ENCODE data around the gene MGAT2.
"Not testable (repeated sequence)": the region's sequence is repeated elsewhere in the genome, so short reads cannot be mapped to it uniquely, and the experiment has no call there.

Gene MGAT2

GRCh38 chr14:49653508-49653907, 32.9 kb downstream of the MGAT2 start:
- H3F3A ChIP-seq (ENCODE audit: control insufficient read depth, insufficient read depth), result peaks cover 9% of the 10 kb centered on the region
- H3K79me2 ChIP-seq (ENCODE audit: control insufficient read depth, low read length), result peaks cover 4% of the 10 kb centered on the region
- H3K27ac ChIP-seq (ENCODE audit: low read depth, low read length), result no peak overlapping the region
- no peaks in the 10 kb centered on the region for H4K20me1 ChIP-seq (ENCODE audit: control insufficient read depth, insufficient read depth, low read depth, low read length)
- no peaks in the 10 kb centered on the region for H3K9me3 ChIP-seq (ENCODE audit: control insufficient read depth, insufficient read depth, low read length)
- peaks cover 48% of the 10 kb centered on the region for H3K36me3 ChIP-seq (ENCODE audit: control insufficient read depth, low read length)
- no peak for TF ChIP-seq EZH2phosphoT487 (IDR thresholded peaks at IDR 0.05; ENCODE audit: borderline replicate concordance, low read length)
- no peak for TF ChIP-seq CTCF (IDR thresholded peaks at IDR 0.05; ENCODE audit: low read depth, low read length, poor library complexity, severe bottlenecking)
- no peaks in the 10 kb centered on the region for H3K9me2 ChIP-seq (replicated peaks; ENCODE audit: control insufficient read depth, low read length)
- no peaks in the 10 kb centered on the region for H3K27me3 ChIP-seq (ENCODE audit: control insufficient read depth, low read length)
- H3K4me1 ChIP-seq (ENCODE audit: control insufficient read depth, low read length), result no peaks in the 10 kb centered on the region
- H3K4me3 ChIP-seq (ENCODE audit: low read length), result no peak overlapping the region
- no peak overlapping the region for H3K4me2 ChIP-seq (ENCODE audit: low read length)

- Histone ChIP-seq H3K79me2 (ENCODE audit: control insufficient read depth, low read length) (peaks cover 3% of the 10 kb centered on the region), H3K9me2 (replicated peaks; ENCODE audit: control insufficient read depth, low read length) (no peaks in the 10 kb centered on the region), H3K27ac (ENCODE audit: low read depth, low read length) (no peak overlapping the region), H3K9me3 (ENCODE audit: control insufficient read depth, insufficient read depth, low read length) (no peaks in the 10 kb centered on the region), H3K4me3 (ENCODE audit: low read length) (no peak overlapping the region), H4K20me1 (ENCODE audit: control insufficient read depth, insufficient read depth, low read depth, low read length) (no peaks in the 10 kb centered on the region), H3K27me3 (ENCODE audit: control insufficient read depth, low read length) (no peaks in the 10 kb centered on the region), H3K4me1 (ENCODE audit: control insufficient read depth, low read length) (no peaks in the 10 kb centered on the region), H3K36me3 (ENCODE audit: control insufficient read depth, low read length) (peaks cover 49% of the 10 kb centered on the region), H3K4me2 (ENCODE audit: low read length) (no peak overlapping the region), H3F3A (ENCODE audit: control insufficient read depth, insufficient read depth) (peaks cover 8% of the 10 kb centered on the region)
- no peak for TF ChIP-seq EZH2phosphoT487 (IDR thresholded peaks at IDR 0.05; ENCODE audit: borderline replicate concordance, low read length)
- no peak for TF ChIP-seq CTCF (IDR thresholded peaks at IDR 0.05; ENCODE audit: low read depth, low read length, poor library complexity, severe bottlenecking)
Measured at GRCh38 chr14:49654511-49654910, 33.9 kb downstream of the MGAT2 start.

DNA sequence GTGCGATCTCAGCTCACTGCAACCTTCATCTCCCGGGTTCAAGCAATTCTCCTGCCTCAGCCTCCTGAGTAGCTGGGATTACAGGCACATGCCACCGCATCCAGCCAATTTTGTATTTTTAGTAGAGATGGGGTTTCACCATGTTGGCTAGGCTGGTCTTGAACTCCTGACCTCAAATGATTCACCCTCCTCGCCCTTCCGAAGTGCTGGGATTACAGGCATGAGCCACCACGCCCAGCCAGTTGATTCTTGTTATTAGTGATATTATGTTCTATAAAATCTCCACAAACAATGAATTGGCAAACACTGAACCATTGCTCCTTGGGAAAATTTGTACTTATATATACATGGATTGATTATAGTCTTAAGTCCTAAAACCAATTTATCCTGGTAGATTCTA, 36.9 kb downstream of the MGAT2 start:
- not testable (repeated sequence) for H3K4me2 ChIP-seq (ENCODE audit: low read length); H3K9me3 ChIP-seq (ENCODE audit: control insufficient read depth, insufficient read depth, low read length); H3K27ac ChIP-seq (ENCODE audit: low read depth, low read length); H3K4me3 ChIP-seq (ENCODE audit: low read length); H3K4me1 ChIP-seq (ENCODE audit: control insufficient read depth, low read length); H3F3A ChIP-seq (ENCODE audit: control insufficient read depth, insufficient read depth); H3K9me2 ChIP-seq (replicated peaks; ENCODE audit: control insufficient read depth, low read length); H4K20me1 ChIP-seq (ENCODE audit: control insufficient read depth, insufficient read depth, low read depth, low read length); H3K79me2 ChIP-seq (ENCODE audit: control insufficient read depth, low read length); H3K27me3 ChIP-seq (ENCODE audit: control insufficient read depth, low read length)
- peaks cover 46% of the 10 kb centered on the region for H3K36me3 ChIP-seq (ENCODE audit: control insufficient read depth, low read length)

- H4K20me1 ChIP-seq (ENCODE audit: control insufficient read depth, insufficient read depth, low read depth, low read length), result no peaks in the 10 kb centered on the region
- H3K4me1 ChIP-seq (ENCODE audit: control insufficient read depth, low read length), result no peaks in the 10 kb centered on the region
- no peak for TF ChIP-seq CTCF (IDR thresholded peaks at IDR 0.05; ENCODE audit: low read depth, low read length, poor library complexity, severe bottlenecking)
- peaks cover 3% of the 10 kb centered on the region; the same call in 1 of the 2 replicates for H3F3A ChIP-seq (ENCODE audit: control insufficient read depth, insufficient read depth)
- no peaks in the 10 kb centered on the region for H3K9me2 ChIP-seq (replicated peaks; ENCODE audit: control insufficient read depth, low read length)
- peaks cover 45% of the 10 kb centered on the region for H3K36me3 ChIP-seq (ENCODE audit: control insufficient read depth, low read length)
- H3K4me2 ChIP-seq (ENCODE audit: low read length), result no peak overlapping the region
- H3K9me3 ChIP-seq (ENCODE audit: control insufficient read depth, insufficient read depth, low read length), result no peaks in the 10 kb centered on the region
- no peak overlapping the region for H3K27ac ChIP-seq (ENCODE audit: low read depth, low read length)
- no peaks in the 10 kb centered on the region for H3K79me2 ChIP-seq (ENCODE audit: control insufficient read depth, low read length)
- H3K27me3 ChIP-seq (ENCODE audit: control insufficient read depth, low read length), result no peaks in the 10 kb centered on the region
- H3K4me3 ChIP-seq (ENCODE audit: low read length), result no peak overlapping the region
Measured at GRCh38 chr14:49659526-49660455, 39.2 kb downstream of the MGAT2 start.

All from DOHH2 (cell line).